Activated T-cell treated with anti-CD3 and anti-CD28 coated beads, Interleukin-2, amount 50 U/mL, for 4 hours (primary cell): ENCODE measurements around the gene SEPTIN6. TPM values are rescaled to one million over a fixed set of nuclear protein-coding genes. Genes with fewer than 3 reads are reported as not detected.

Experiments
- ATAC-seq, 2 donors: fragments of 200-7000 bp; cut with Tn5 transposase; one replicate each; pipeline ENCODE4 v1.10.0; 2021
- DNase-seq: peaks from one replicate; pipeline ENCODE4 v3.0.0-alpha.2; 2020
- H3K27me3 Mint-ChIP-seq: one replicate; pipeline ENCODE4 v1.8.0; 2021; ENCODE audit warnings: low read depth, mixed read lengths
- H3K36me3 Mint-ChIP-seq: one replicate; pipeline ENCODE4 v1.8.0; 2022; ENCODE audit warnings: mixed read lengths; ENCODE audit not compliant: insufficient read depth
- H3K4me1 Mint-ChIP-seq: one replicate; pipeline ENCODE4 v1.8.0; 2021; ENCODE audit warnings: low read depth, mixed read lengths
- H3K4me3 Mint-ChIP-seq: one replicate; pipeline ENCODE4 v1.8.0; 2021; ENCODE audit warnings: mild to moderate bottlenecking, moderate library complexity, mixed read lengths
- H3K9me3 Mint-ChIP-seq: one replicate; pipeline ENCODE4 v1.8.0; 2021; ENCODE audit warnings: mixed read lengths
- total RNA-seq, 3 donors: library from RNA; stranded (reverse); gene quantifications; one replicate each; pipeline ENCODE4 v1.2.1, GENCODE V29; 2021

SEPTIN6 gene
- total RNA-seq, 3 donors from 2014 or later: 100 to 131 (median 104) TPM

DNA sequence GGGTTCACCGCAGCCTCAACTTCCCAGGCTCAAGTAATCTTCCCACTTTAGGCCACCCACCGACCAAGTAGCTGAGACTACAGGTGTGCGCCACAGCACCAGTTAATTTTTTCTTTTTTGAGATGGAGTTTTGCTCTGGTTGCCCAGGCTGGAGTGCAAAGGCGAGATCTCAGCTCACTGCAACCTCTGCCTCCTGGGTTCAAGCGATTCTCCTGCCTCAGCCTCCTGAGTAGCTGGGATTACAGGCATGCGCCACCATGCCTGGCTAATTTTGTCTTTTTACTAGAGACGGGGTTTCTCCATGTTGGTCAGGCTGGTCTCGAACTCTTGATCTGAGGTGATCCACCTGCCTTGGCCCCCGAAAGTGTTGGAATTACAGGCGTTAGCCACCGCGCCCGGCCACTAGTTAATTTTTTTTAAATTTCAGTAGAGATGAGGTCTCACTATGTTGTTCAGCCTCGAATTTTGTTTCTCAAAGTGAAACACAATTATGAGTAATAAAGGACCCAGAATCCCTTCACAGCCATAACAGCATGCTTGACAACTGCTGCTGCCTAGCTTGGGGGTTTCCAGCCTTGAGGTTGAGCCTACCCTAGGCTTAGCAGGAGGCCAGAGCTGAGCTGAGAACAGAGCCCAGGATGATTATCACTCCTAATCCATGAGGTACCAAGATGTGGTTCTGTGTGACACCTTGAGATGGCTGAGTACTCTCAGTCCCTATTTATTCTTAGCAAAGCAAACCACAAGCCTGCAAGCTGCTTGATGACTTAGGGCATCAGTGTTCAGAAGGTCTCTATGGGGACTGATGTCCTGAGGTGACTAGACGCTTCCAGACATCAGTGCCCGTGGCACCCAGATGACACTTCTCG is 45.2 kb downstream of the SEPTIN6 start:
- no peaks in the 10 kb centered on the region for H3K9me3 Mint-ChIP-seq
- DNase-seq (peak; percentile 37), ATAC-seq (peak; percentile 97 to 98)
- peaks cover 15% of the 10 kb centered on the region for H3K36me3 Mint-ChIP-seq
- H3K27me3 Mint-ChIP-seq: no peaks in the 10 kb centered on the region
- peak overlapping the region; percentile 50 for H3K4me3 Mint-ChIP-seq
- peaks cover 21% of the 10 kb centered on the region for H3K4me1 Mint-ChIP-seq

DNA sequence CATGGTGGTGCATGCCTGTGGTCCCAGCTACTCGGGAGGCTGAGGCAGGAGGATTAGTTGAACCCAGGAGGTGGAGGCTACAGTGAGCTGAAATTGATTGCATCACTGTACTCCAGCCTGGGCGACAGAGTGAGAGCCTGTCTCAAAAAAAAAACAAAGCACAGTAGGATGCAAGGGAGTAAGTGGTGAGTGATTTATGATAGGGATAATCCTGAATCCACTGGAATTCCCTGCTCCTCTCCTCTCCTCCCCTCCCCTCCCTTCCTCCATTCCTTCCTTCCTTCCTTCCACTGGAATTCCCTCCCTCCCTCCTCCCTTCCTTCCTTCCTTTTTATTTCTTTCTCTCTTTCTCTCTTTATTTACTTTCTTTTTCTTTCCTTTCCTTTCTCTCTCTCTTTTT is 45.9 kb downstream of the SEPTIN6 start:
- H3K36me3 Mint-ChIP-seq: peaks cover 15% of the 10 kb centered on the region
- H3K9me3 Mint-ChIP-seq: no peaks in the 10 kb centered on the region
- H3K4me1 Mint-ChIP-seq: peaks cover 21% of the 10 kb centered on the region
- ATAC-seq: no peak
- no peak for DNase-seq
- H3K4me3 Mint-ChIP-seq: no peak overlapping the region
- no peaks in the 10 kb centered on the region for H3K27me3 Mint-ChIP-seq

DNA sequence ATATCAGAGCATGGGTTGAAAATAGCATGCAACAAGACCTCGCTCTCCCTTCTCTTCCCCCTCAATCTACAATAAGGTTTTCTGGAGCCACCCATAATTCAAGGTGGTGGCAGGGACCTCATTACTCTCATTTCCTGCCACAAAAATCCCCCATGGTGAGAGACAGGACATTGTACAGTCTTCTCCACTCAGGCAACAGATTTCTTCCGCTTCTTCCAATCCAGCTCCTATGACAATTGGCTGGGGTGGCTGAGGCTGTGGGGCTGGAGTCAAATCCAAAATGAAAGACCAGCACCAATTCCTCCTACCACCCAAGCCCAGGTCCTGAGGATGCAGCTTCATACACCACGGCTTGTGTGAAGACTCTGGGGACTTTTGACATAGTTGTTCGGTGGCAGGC is 46.5 kb downstream of the SEPTIN6 start:
- peaks cover 21% of the 10 kb centered on the region for H3K4me1 Mint-ChIP-seq
- DNase-seq (no peak), ATAC-seq (no peak)
- H3K27me3 Mint-ChIP-seq: no peaks in the 10 kb centered on the region
- no peak overlapping the region for H3K4me3 Mint-ChIP-seq
- peaks cover 15% of the 10 kb centered on the region for H3K36me3 Mint-ChIP-seq
- H3K9me3 Mint-ChIP-seq: no peaks in the 10 kb centered on the region

DNA sequence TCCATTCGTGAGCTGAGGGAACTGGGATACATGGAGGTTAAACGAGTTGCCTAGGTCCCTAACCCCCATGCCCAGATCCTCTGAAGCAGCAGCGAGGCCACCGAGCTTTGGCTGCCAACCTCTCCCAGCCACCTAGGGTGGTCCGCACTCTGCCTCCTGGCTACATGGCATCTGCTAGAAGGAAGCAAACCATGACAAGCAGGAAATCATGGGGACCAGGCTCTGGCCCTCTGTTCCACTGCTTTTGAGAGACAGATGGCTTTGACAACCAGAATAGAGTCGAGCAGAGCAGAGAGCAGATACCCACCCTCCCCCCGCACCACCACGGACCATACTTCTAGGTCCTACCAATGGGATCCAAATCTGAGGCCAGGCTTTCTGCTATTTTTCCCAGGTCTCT is 49.3 kb downstream of the SEPTIN6 start:
- no peak overlapping the region for H3K4me3 Mint-ChIP-seq
- H3K4me1 Mint-ChIP-seq: peaks cover 17% of the 10 kb centered on the region
- no peaks in the 10 kb centered on the region for H3K9me3 Mint-ChIP-seq
- DNase-seq (no peak), ATAC-seq (no peak)
- H3K27me3 Mint-ChIP-seq: no peaks in the 10 kb centered on the region
- peaks cover 15% of the 10 kb centered on the region for H3K36me3 Mint-ChIP-seq

Other genes with a start within 250 kb of the SEPTIN6 start
- gene SLC25A5, start 224.7 kb downstream of the SEPTIN6 start, total RNA-seq: 100 to 1,000 TPM; 619 to 710 (median 671) TPM
- gene STEEP1, start 127.8 kb downstream of the SEPTIN6 start, total RNA-seq: 10 to 100 TPM; 37.4 to 43.5 (median 38.8) TPM
- 10 to 100 TPM; 61.4 to 65.3 (median 64.3) TPM for gene UBE2A, start 118.6 kb downstream of the SEPTIN6 start, total RNA-seq
- 10 to 100 TPM; 27.4 to 30.0 (median 28.9) TPM for gene NKRF, start 86.7 kb downstream of the SEPTIN6 start, total RNA-seq
- gene SOWAHD, start 65.4 kb upstream of the SEPTIN6 start, total RNA-seq: under 1 TPM in 2 of 3 donors, not detected in 1; 0.14 to 0.18 TPM
- 1,000 to 10,000 TPM; 2,097 to 2,146 (median 2,130) TPM for gene RPL39, start 98.5 kb upstream of the SEPTIN6 start, total RNA-seq
- gene UPF3B, start 159.8 kb upstream of the SEPTIN6 start, total RNA-seq: 10 to 100 TPM; 14.5 to 16.5 (median 16.3) TPM
- gene RNF113A, start 178.6 kb upstream of the SEPTIN6 start, total RNA-seq: 10 to 100 TPM; 23.7 to 27.5 (median 24.9) TPM
- 10 to 100 TPM; 82.4 to 87.4 (median 83.8) TPM for gene NDUFA1, start 178.7 kb upstream of the SEPTIN6 start, total RNA-seq
- gene AKAP14, start 202.7 kb upstream of the SEPTIN6 start, total RNA-seq: not detected